Left lung (tissue), 10 donors: Measurements from ENCODE around the gene WWP2. TPM values are rescaled to one million over a fixed set of nuclear protein-coding genes. Genes with fewer than 3 reads are reported as not detected.

Experiments
- ATAC-seq: fragments of 200-7000 bp; cut with Tn5 transposase; one replicate; pipeline ENCODE4 v1.9.1; 2020; ENCODE audit warnings: moderate library complexity
- DNase-seq, 4 donors: peaks; one replicate each; pipeline ENCODE4 v3.0.0-alpha.2; 2013 to 2020
- H3K27ac ChIP-seq, 2 donors: fragments of 200-600 bp; sonication (generic) in 1 of 2; one replicate each; pipeline versions ENCODE4 v1.5.0 to v1.8.0; 2020 to 2021
- H3K27me3 ChIP-seq, 2 donors: fragments of 200-600 bp; sonication (generic) in 1 of 2; one replicate each; pipeline versions ENCODE4 v1.5.0 to v1.8.0; 2020 to 2021
- H3K36me3 ChIP-seq, 2 donors: fragments of 200-600 bp; sonication (generic) in 1 of 2; one replicate each; pipeline versions ENCODE4 v1.5.0 to v1.8.0; 2020 to 2021
- H3K4me1 ChIP-seq, 2 donors: fragments of 200-600 bp; one replicate each; pipeline ENCODE4 v1.8.0; 2021
- H3K4me3 ChIP-seq, 2 donors: fragments of 200-600 bp; sonication (generic) in 1 of 2; one replicate each; pipeline versions ENCODE4 v1.5.0 to v1.8.0; 2020 to 2021; ENCODE audit warnings: mild to moderate bottlenecking in 1 of 2
- H3K9me3 ChIP-seq, 2 donors: fragments of 200-600 bp; sonication (generic) in 1 of 2; one replicate each; pipeline versions ENCODE4 v1.5.0 to v1.8.0; 2020 to 2021
- intact Hi-C, 2 donors: fragments of 100-400 bp; cut with DNase I; formaldehyde crosslinking; loops; one replicate each; pipeline versions ENCODE4 v1.11.2 to v1.14.2; 2022
- polyA plus RNA-seq, 6 donors: library from polyadenylated mRNA; unstranded; fragments of 120-200 nt; gene quantifications; one replicate each; pipeline ENCODE4 v1.2.1, GENCODE V29; 2013; ENCODE audit not compliant: insufficient read length in 6 of 6
- total RNA-seq, 2 donors: library from RNA; stranded (reverse); fragmentation: NEBNext Ultra II Directional; extraction: Animal tissue kit (Norgen Biotek cat#: 25700); gene quantifications; one replicate each; pipeline ENCODE4 v1.2.1, GENCODE V29; 2021
- TF ChIP-seq, protein P1 (sequence below), 2 donors: fragments of 200-600 bp; sonication (generic) in 1 of 2; IDR thresholded peaks; one replicate each; pipeline versions ENCODE4 v1.5.0 to v1.8.0; 2021; ENCODE audit warnings: antibody characterized with exemption in 2 of 2
- donor health status: DM: no; HTN: yes; CAD: no.
- donor health status: DM: no; HTN: no; CAD: no.

Gene WWP2
- total and polyA plus RNA-seq, 8 donors: 30.2 to 73.0 (median 34.6) TPM

DNA sequence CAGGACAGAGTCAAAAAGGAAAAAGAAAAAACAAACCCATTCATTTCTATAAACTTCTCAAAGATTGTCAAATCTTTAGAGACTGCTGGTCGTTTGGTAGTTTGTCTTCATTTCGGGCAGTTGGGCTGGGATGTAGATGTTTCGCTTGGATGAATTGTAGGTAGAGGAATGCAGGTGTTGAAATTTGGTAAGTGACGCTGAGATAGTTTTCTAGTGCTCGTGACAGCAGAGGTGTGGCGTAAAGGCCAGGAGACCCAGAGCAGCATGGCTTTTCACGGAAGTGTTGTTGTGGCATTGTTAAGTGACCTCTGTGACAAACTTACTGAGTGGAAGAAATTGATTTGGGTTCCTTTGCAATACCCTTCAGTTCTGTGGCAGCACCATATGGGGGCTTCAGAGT lies 110.8 kb downstream of the WWP2 start:
- no peak for DNase-seq
- intact Hi-C loops: no loop called here
- H3K27me3 ChIP-seq: no peaks in the 10 kb centered on the region
- peaks cover 3 to 84% of the 10 kb centered on the region in 2 donors for H3K36me3 ChIP-seq
- TF ChIP-seq, protein P1, sequence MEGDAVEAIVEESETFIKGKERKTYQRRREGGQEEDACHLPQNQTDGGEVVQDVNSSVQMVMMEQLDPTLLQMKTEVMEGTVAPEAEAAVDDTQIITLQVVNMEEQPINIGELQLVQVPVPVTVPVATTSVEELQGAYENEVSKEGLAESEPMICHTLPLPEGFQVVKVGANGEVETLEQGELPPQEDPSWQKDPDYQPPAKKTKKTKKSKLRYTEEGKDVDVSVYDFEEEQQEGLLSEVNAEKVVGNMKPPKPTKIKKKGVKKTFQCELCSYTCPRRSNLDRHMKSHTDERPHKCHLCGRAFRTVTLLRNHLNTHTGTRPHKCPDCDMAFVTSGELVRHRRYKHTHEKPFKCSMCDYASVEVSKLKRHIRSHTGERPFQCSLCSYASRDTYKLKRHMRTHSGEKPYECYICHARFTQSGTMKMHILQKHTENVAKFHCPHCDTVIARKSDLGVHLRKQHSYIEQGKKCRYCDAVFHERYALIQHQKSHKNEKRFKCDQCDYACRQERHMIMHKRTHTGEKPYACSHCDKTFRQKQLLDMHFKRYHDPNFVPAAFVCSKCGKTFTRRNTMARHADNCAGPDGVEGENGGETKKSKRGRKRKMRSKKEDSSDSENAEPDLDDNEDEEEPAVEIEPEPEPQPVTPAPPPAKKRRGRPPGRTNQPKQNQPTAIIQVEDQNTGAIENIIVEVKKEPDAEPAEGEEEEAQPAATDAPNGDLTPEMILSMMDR (IDR thresholded peaks at IDR 0.05): no peak
- no peak for ATAC-seq
- H3K27ac ChIP-seq: no peak overlapping the region
- H3K9me3 ChIP-seq: peaks cover 0 to 8% of the 10 kb centered on the region in 2 donors
- no peak overlapping the region for H3K4me3 ChIP-seq
- H3K4me1 ChIP-seq: no peaks in the 10 kb centered on the region

DNA sequence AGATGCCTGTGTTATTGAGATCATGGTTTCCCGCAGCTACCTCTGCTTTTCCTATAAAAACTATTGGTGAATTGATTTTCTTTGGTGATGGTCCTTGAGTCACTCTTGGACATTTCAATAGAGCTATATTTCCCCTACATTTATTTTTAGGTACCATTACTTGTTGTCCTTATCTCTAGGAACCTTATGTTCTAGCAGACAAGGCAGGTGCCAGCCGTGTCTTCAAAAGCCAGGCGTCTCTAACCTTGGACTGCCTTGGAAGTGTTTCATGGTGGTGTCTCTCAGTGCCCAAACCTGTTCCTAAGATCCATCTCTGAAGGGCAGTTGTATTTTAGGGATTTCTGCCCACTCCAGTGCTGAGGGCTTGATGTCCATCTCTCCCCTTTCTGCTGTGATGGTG lies 111.7 kb downstream of the WWP2 start:
- no peak for DNase-seq
- intact Hi-C loops: no loop called here
- H3K27ac ChIP-seq: no peak overlapping the region
- no peaks in the 10 kb centered on the region for H3K4me1 ChIP-seq
- H3K4me3 ChIP-seq: no peak overlapping the region
- no peaks in the 10 kb centered on the region for H3K27me3 ChIP-seq
- TF ChIP-seq, protein P1 (IDR thresholded peaks at IDR 0.05): no peak
- ATAC-seq: no peak
- peaks cover 3 to 87% of the 10 kb centered on the region in 2 donors for H3K36me3 ChIP-seq
- H3K9me3 ChIP-seq: peaks cover 0 to 8% of the 10 kb centered on the region in 2 donors

GRCh38 chr16:69874271-69874670 lies 112.1 kb downstream of the WWP2 start:
- TF ChIP-seq, protein P1 (IDR thresholded peaks at IDR 0.05): no peak
- ATAC-seq: no peak

DNA sequence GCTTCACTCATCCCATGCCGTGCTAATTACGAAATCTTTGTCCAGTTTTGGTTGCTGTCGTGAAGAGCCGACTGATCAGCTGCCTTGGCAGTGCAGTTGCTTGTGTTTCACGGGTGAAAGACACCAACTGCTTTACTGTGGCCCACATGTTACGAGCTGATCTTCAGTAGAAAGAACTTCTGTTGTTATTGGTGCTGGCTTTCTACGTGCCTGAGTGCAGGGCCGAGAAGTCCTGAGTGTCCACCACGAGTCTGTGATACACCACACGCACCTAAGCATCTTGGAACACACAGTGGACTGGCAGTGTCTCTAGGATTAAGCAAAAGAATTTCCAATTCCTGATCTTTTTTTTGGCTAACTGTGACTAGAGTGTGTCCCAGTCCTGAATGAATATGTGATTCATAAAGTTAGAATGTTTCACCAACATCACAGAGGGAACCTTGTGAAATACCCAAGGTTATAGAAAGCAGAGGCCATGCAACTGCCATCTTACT lies 118.6 kb downstream of the WWP2 start:
- Histone ChIP-seq H3K27ac (no peak overlapping the region), H3K36me3 (peaks cover 0 to 36% of the 10 kb centered on the region in 2 donors), H3K4me3 (no peak overlapping the region), H3K9me3 (peaks cover 0 to 8% of the 10 kb centered on the region in 2 donors), H3K4me1 (no peaks in the 10 kb centered on the region), H3K27me3 (no peaks in the 10 kb centered on the region)
- TF ChIP-seq, protein P1 (IDR thresholded peaks at IDR 0.05): no peak
- ATAC-seq (no peak), DNase-seq (no peak)
- intact Hi-C loops: no loop called here

More at GRCh38 chr16:69874271-69874670, 112.1 kb downstream of the WWP2 start:
- DNase-seq: no peak
- Histone ChIP-seq H3K4me1 (no peaks in the 10 kb centered on the region), H3K36me3 (peaks cover 3 to 87% of the 10 kb centered on the region in 2 donors), H3K27me3 (no peaks in the 10 kb centered on the region), H3K9me3 (peaks cover 0 to 8% of the 10 kb centered on the region in 2 donors), H3K27ac (no peak overlapping the region), H3K4me3 (no peak overlapping the region)
- intact Hi-C loops: no loop called here

DNA sequence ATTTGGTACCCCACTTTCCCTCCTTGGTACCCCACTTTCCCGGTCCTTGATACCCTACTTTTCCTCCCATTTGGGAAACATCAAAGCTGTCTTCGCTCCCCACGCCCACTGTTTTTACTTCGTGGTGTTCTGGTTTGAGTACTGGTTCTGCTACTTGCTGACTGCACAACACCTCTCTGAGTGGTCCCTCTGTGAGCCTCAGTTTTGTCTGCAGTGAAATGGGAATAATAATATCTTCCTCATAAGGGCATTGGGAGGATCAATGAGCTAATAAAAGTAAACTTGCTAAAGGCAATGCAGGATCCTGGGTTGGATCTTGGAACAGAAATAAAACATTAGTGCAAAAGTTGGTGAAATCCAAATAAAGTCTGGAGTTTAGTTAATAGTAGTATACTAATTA lies 119.0 kb downstream of the WWP2 start:
- intact Hi-C loops: no loop called here
- peaks cover 0 to 32% of the 10 kb centered on the region in 2 donors for H3K36me3 ChIP-seq
- no peak for ATAC-seq
- no peaks in the 10 kb centered on the region for H3K4me1 ChIP-seq
- no peak overlapping the region for H3K27ac ChIP-seq
- DNase-seq: no peak
- H3K9me3 ChIP-seq: peaks cover 0 to 8% of the 10 kb centered on the region in 2 donors
- H3K4me3 ChIP-seq: no peak overlapping the region
- no peaks in the 10 kb centered on the region for H3K27me3 ChIP-seq
- TF ChIP-seq, protein P1 (IDR thresholded peaks at IDR 0.05): no peak
